ENCODE data around the gene KPTN. TPM values are rescaled to one million over a fixed set of nuclear protein-coding genes. Genes with fewer than 3 reads are reported as not detected.

Gene KPTN
- total RNA-seq, 1 donor from 2014 or later, result 11.4 TPM

GRCh38 chr19:47470447-47471195 is 13.4 kb downstream of the KPTN start:
- intact Hi-C loops (cut with micrococcal nuclease), result no loop called here

- intact Hi-C loops (cut with micrococcal nuclease), result no loop called here
Measured at GRCh38 chr19:47469719-47470118, 14.3 kb downstream of the KPTN start.

- intact Hi-C loops (cut with micrococcal nuclease), result no loop called here
Measured at GRCh38 chr19:47469363-47469700, 14.7 kb downstream of the KPTN start.

- intact Hi-C loops (cut with micrococcal nuclease), result no loop called here
Measured at GRCh38 chr19:47467914-47468313, 16.1 kb downstream of the KPTN start.

- intact Hi-C loops (cut with micrococcal nuclease), result no loop called here
Measured at GRCh38 chr19:47465957-47466356, 18.1 kb downstream of the KPTN start.

GRCh38 chr19:47464675-47465419 is 19.2 kb downstream of the KPTN start:
- intact Hi-C loops (cut with micrococcal nuclease), result no loop called here

GRCh38 chr19:47461876-47462275 is 22.1 kb downstream of the KPTN start:
- intact Hi-C loops (cut with micrococcal nuclease), result no loop called here

GRCh38 chr19:47459477-47459876 is 24.5 kb downstream of the KPTN start:
- intact Hi-C loops (cut with micrococcal nuclease), result no loop called here

GRCh38 chr19:47458672-47459071 is 25.3 kb downstream of the KPTN start:
- intact Hi-C loops (cut with micrococcal nuclease), result no loop called here

GRCh38 chr19:47456721-47457474 is 27.1 kb downstream of the KPTN start:
- intact Hi-C loops (cut with micrococcal nuclease), result no loop called here

GRCh38 chr19:47450478-47450877 is 33.5 kb downstream of the KPTN start:
- intact Hi-C loops (cut with micrococcal nuclease), result no loop called here

GRCh38 chr19:47448360-47448727 is 35.7 kb downstream of the KPTN start:
- intact Hi-C loops (cut with micrococcal nuclease), result no loop called here

GRCh38 chr19:47447470-47448359 is 36.3 kb downstream of the KPTN start:
- intact Hi-C loops (cut with micrococcal nuclease), result no loop called here

- intact Hi-C loops (cut with micrococcal nuclease), result no loop called here
Measured at GRCh38 chr19:47446534-47447469, 37.2 kb downstream of the KPTN start.

GRCh38 chr19:47445937-47446402 is 38.0 kb downstream of the KPTN start:
- intact Hi-C loops (cut with micrococcal nuclease), result loop anchor here (2.0 kb wide), 1 partner anchor 27 kb away; no protein-coding TSS in a partner anchor

- intact Hi-C loops (cut with micrococcal nuclease), result loop anchor here (2.0 kb wide), 1 partner anchor 27 kb away; no protein-coding TSS in a partner anchor
Measured at GRCh38 chr19:47445527-47445926, 38.5 kb downstream of the KPTN start.

GRCh38 chr19:47444388-47444821 is 39.6 kb downstream of the KPTN start:
- intact Hi-C loops (cut with micrococcal nuclease), result loop anchor here (2.0 kb wide), 1 partner anchor 28 kb away; no protein-coding TSS in a partner anchor

- intact Hi-C loops (cut with micrococcal nuclease), result no loop called here
Measured at GRCh38 chr19:47443331-47443730, 40.7 kb downstream of the KPTN start.

GRCh38 chr19:47438793-47439220 is 45.2 kb downstream of the KPTN start:
- intact Hi-C loops (cut with micrococcal nuclease), result no loop called here
